ENCODE data around the gene SEL1L.
"Not testable (repeated sequence)": the region's sequence is repeated elsewhere in the genome, so short reads cannot be mapped to it uniquely, and the experiment has no call there.

The SEL1L gene

DNA sequence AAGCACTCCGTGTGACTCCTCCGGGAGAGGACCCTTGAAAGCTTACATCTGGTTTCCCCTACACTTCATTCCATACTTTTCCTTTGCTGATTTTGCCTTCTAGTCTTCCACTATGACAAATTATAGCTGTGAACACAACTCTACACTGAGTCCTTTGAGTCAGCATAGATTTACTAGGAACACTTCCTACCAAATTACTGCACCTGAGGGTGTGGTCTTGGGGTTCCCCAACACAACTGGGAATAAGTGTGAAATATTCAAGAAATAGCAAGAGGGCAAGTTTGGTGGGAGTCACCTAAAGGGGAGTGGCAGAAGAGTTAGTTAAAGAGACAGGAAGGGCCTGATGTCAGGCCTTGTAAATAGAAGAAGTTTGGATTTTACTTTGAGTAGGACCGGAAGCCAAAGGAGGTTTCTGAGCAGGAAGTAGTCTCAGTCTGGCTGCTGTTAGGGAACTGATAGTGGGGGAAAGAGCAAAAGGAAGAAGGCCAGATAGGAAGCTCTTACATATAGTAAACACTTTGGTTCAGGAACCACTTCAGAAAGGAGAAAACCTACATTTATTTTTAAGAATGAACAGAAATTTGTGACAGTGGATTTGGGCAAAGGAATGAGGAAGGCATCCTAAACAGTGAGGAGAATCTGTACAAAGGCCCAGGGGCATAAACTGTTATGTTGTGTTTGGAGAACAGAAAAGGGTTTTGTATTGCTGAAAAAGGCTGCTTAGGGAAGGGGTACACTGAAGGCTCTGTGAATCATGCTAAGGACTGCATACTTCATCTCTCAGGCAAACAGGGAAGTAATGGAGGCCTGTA, 14.2 kb downstream of the SEL1L start:
- H3K4me3 ChIP-seq (ENCODE audit: low read depth, low read length): no peak overlapping the region
- no peak for DNase-seq (ENCODE audit: low read depth, low spot score)
- TF ChIP-seq, protein P1, sequence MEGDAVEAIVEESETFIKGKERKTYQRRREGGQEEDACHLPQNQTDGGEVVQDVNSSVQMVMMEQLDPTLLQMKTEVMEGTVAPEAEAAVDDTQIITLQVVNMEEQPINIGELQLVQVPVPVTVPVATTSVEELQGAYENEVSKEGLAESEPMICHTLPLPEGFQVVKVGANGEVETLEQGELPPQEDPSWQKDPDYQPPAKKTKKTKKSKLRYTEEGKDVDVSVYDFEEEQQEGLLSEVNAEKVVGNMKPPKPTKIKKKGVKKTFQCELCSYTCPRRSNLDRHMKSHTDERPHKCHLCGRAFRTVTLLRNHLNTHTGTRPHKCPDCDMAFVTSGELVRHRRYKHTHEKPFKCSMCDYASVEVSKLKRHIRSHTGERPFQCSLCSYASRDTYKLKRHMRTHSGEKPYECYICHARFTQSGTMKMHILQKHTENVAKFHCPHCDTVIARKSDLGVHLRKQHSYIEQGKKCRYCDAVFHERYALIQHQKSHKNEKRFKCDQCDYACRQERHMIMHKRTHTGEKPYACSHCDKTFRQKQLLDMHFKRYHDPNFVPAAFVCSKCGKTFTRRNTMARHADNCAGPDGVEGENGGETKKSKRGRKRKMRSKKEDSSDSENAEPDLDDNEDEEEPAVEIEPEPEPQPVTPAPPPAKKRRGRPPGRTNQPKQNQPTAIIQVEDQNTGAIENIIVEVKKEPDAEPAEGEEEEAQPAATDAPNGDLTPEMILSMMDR (IDR thresholded peaks at IDR 0.05; ENCODE audit: low read depth, low read length): no peak
- in situ Hi-C loops (cut with HindIII; ENCODE audit: low sequenced_read_pairs): no loop called here

- no peak for DNase-seq (ENCODE audit: low read depth, low spot score)
- TF ChIP-seq, protein P1 (IDR thresholded peaks at IDR 0.05; ENCODE audit: low read depth, low read length): no peak
- no peak overlapping the region for H3K4me3 ChIP-seq (ENCODE audit: low read depth, low read length)
- in situ Hi-C loops (cut with HindIII; ENCODE audit: low sequenced_read_pairs): no loop called here
Observed at GRCh38 chr14:81517798-81518398, 15.8 kb downstream of the SEL1L start.

DNA sequence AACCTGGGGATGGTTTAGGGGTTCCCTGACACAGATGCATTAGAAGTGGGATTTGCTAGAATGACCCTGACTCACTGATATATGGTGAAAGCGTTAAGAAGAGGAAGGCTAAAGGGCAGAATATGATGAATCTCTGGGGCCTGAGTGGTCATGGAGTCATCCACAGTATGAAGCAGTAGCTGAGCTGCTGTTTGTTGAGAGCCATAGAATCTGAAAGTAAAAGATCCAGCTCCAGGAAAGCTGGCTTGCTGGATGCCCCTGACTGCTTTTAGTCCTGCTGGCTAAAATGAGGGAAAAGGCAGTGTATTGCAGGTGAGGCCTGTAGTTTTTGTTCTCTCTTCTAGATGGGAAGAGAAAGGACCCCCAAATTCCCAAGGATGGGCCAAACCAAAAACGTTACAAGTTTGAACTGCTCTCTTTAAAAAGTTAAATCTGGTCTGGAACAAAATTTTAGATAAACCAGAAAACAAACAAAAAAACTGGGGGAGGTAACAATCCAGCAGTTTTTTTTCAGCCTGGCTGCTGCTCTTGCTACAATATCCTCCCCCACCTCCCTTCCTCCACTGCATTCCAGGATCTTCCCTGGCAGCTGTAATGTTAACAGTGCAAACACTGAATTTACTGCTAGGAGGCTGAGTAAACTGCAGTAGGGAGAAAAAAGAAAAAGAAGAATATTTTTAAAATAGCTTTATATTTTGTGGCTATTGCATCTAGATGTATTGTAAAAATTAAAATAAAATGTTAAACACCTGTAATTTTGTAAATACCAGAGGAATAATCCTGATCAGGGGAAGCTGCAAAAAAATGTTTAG, 16.5 kb downstream of the SEL1L start:
- in situ Hi-C loops (cut with HindIII; ENCODE audit: low sequenced_read_pairs): no loop called here
- TF ChIP-seq, protein P1 (IDR thresholded peaks at IDR 0.05; ENCODE audit: low read depth, low read length): no peak
- peak; percentile 36 for DNase-seq (ENCODE audit: low read depth, low spot score)
- H3K4me3 ChIP-seq (ENCODE audit: low read depth, low read length): no peak overlapping the region

- DNase-seq (ENCODE audit: low read depth, low spot score); H3K4me3 ChIP-seq (ENCODE audit: low read depth, low read length); in situ Hi-C loops (cut with HindIII; ENCODE audit: low sequenced_read_pairs): not testable (repeated sequence)
Observed at GRCh38 chr14:81515927-81516326, 17.7 kb downstream of the SEL1L start.

GRCh38 chr14:81512826-81513225, 20.8 kb downstream of the SEL1L start:
- in situ Hi-C loops (cut with HindIII; ENCODE audit: low sequenced_read_pairs); DNase-seq (ENCODE audit: low read depth, low spot score); H3K4me3 ChIP-seq (ENCODE audit: low read depth, low read length): not testable (repeated sequence)

DNA sequence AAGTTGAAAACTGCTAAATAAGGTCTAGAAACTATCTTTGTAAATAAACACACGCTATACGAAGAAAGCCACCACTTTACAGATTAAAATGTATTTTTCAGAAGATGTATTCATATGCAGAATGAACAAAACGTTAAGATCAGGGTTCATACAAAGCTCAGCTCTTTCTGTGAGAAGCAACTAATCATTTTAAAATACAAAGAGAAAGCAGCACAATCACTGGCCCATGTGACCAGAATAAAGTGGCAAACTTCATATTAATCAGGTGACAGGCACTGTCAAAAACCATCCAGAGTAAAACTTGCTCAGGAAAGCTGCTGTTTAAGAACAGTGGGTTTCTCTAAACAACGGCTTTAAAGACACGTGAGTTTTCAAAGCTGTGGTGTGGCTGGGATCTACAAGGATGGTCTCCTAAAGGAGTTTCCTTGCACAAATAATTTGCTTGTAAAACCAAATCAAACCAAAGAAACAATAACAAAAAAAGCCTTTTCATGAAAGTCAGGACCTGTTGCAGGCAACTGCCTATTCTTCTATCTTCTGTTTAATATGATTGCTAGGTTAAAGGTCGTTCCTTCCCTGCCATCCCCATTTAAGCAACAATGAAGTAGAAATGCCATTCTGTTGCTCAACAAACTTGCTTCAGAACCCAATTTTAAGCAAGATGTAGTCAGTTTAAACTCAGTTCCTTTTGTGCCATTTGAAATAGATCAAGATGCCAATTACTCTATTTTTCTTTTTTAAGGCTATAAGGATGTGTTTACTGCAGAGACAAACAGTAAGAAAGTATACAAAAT, 22.3 kb downstream of the SEL1L start:
- in situ Hi-C loops (cut with HindIII; ENCODE audit: low sequenced_read_pairs): no loop called here
- H3K4me3 ChIP-seq (ENCODE audit: low read depth, low read length): no peak overlapping the region
- no peak for DNase-seq (ENCODE audit: low read depth, low spot score)
- TF ChIP-seq, protein P1 (IDR thresholded peaks at IDR 0.05; ENCODE audit: low read depth, low read length): no peak

- DNase-seq (ENCODE audit: low read depth, low spot score): no peak
- H3K4me3 ChIP-seq (ENCODE audit: low read depth, low read length): no peak overlapping the region
- in situ Hi-C loops (cut with HindIII; ENCODE audit: low sequenced_read_pairs): no loop called here
- TF ChIP-seq, protein P1 (IDR thresholded peaks at IDR 0.05; ENCODE audit: low read depth, low read length): no peak
Observed at GRCh38 chr14:81509838-81510452, 23.7 kb downstream of the SEL1L start.

Data from astrocyte of the spinal cord (primary cell).